ENCODE measurements around the gene SEC31B. TPM values are rescaled to one million over a fixed set of nuclear protein-coding genes. Genes with fewer than 3 reads are reported as not detected.

SEC31B gene
- polyA plus RNA-seq, 1 donor (not counting 4 experiments of a cell fraction or from before 2014, with no cell fraction given): 4.9 TPM

DNA sequence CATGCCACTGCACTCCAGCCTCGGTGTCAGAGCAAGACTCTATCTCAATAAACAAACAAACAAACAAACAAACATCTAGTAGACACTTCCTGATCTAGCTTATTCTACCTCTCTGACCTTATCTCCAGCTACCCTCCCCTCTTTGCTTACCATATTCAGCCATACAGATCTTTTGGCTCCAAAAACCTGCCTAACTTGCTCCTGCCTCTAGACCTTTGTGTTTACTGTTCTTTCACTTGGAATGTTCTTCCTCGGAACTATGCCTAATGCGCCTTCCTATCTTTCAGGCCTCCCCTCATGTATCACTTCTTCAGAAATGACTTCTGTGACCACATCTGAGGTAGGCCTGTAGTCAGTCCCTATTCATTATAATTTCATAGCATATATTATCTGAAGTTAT is 77.1 kb downstream of the SEC31B start:
- Histone ChIP-seq H3K79me2 (ENCODE audit: control insufficient read depth, insufficient read depth, low read length) (no peaks in the 10 kb centered on the region), H3K36me3 (ENCODE audit: control insufficient read depth in 2 of 2, extremely low read depth in 1 of 2, insufficient read depth in 2 of 2, low read length in 2 of 2) (no peaks in the 10 kb centered on the region), H2AFZ (ENCODE audit: control insufficient read depth, low read length) (no peak overlapping the region), H3K27me3 (ENCODE audit: control insufficient read depth, extremely low read depth, insufficient read depth, low read length) (no peaks in the 10 kb centered on the region), H3K9me3 (ENCODE audit: control insufficient read depth, low read depth, low read length) (no peaks in the 10 kb centered on the region), H3K9me1 (ENCODE audit: control insufficient read depth, extremely low read depth, insufficient read depth, low read length) (no peaks in the 10 kb centered on the region), H3K9ac (ENCODE audit: control insufficient read depth, extremely low read depth, insufficient read depth, low read length) (no peak overlapping the region), H3K4me3 (ENCODE audit: control insufficient read depth in 2 of 3, extremely low read depth in 1 of 3, insufficient read depth in 2 of 3, low read depth in 1 of 3, low read length in 3 of 3) (no peak overlapping the region), H4K20me1 (ENCODE audit: control insufficient read depth, extremely low read depth, insufficient read depth, low read length) (no peaks in the 10 kb centered on the region), H3K27ac (ENCODE audit: control insufficient read depth, insufficient read depth, low read length) (no peak overlapping the region), H3K4me1 (ENCODE audit: control insufficient read depth, extremely low read depth, insufficient read depth, low read length) (no peaks in the 10 kb centered on the region), H3K4me2 (ENCODE audit: control insufficient read depth, extremely low read depth, insufficient read depth, low read depth, low read length) (no peak overlapping the region)
- no peak for TF ChIP-seq EZH2 (IDR thresholded peaks at IDR 0.05; ENCODE audit: low read length)
- TF ChIP-seq, protein P1, sequence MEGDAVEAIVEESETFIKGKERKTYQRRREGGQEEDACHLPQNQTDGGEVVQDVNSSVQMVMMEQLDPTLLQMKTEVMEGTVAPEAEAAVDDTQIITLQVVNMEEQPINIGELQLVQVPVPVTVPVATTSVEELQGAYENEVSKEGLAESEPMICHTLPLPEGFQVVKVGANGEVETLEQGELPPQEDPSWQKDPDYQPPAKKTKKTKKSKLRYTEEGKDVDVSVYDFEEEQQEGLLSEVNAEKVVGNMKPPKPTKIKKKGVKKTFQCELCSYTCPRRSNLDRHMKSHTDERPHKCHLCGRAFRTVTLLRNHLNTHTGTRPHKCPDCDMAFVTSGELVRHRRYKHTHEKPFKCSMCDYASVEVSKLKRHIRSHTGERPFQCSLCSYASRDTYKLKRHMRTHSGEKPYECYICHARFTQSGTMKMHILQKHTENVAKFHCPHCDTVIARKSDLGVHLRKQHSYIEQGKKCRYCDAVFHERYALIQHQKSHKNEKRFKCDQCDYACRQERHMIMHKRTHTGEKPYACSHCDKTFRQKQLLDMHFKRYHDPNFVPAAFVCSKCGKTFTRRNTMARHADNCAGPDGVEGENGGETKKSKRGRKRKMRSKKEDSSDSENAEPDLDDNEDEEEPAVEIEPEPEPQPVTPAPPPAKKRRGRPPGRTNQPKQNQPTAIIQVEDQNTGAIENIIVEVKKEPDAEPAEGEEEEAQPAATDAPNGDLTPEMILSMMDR (optimal IDR thresholded peaks at IDR 0.05 in 1 of 3, IDR thresholded peaks at IDR 0.05 in 1 of 3, conservative IDR thresholded peaks at IDR 0.05 in 1 of 3; ENCODE audit: extremely low read depth in 1 of 3, insufficient read depth in 2 of 3, low read length in 3 of 3): no peak
- no peak for FAIRE-seq
- no peak for DNase-seq (ENCODE audit: low read depth, low spot score)
- dilution Hi-C loops (cut with MboI; ENCODE audit: extremely low pct_ligation_motif_present, low sequenced_read_pairs): loop anchor here (25.0 kb wide), 1 partner anchor 105 kb away; the partner anchor contains the start of genes PKD2L1 and SCD

DNA sequence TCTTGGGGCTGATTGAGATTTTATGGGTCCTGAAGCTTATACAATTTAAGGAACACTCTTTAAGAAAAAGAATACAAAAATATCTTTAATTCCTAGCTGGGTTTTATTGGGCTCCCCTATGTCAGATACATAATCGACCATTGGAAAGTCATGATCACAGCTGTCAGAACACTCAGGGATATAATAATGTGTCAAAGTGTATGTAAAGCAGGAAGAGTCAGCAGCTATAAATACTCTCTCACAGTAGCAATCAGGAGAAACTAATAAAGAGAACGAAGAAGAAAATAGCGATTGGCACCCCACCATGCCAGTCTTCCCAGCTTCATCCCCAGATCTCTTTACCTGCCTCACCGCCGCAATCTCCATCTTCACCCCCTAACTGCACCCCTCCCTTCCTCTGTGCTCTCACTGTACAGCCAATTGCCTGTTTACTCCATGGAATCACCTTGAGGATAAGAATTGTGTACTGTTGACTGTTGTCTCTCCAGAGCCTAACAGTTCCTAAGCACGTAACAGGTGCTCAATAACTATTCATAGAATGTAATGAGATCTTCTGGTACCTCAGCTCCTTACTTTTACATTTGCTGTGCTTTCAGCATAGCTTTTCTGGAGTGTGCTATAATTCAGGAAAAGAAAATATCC is 80.9 kb downstream of the SEC31B start:
- no peaks in the 10 kb centered on the region for H3K36me3 ChIP-seq (ENCODE audit: control insufficient read depth in 2 of 2, extremely low read depth in 1 of 2, insufficient read depth in 2 of 2, low read length in 2 of 2)
- no peak overlapping the region for H2AFZ ChIP-seq (ENCODE audit: control insufficient read depth, low read length)
- TF ChIP-seq, protein P1 (optimal IDR thresholded peaks at IDR 0.05 in 1 of 3, IDR thresholded peaks at IDR 0.05 in 1 of 3, conservative IDR thresholded peaks at IDR 0.05 in 1 of 3; ENCODE audit: extremely low read depth in 1 of 3, insufficient read depth in 2 of 3, low read length in 3 of 3): no peak
- TF ChIP-seq EZH2 (IDR thresholded peaks at IDR 0.05; ENCODE audit: low read length): no peak
- H3K4me2 ChIP-seq (ENCODE audit: control insufficient read depth, extremely low read depth, insufficient read depth, low read depth, low read length): no peak overlapping the region
- H3K79me2 ChIP-seq (ENCODE audit: control insufficient read depth, insufficient read depth, low read length): no peaks in the 10 kb centered on the region
- H3K9me3 ChIP-seq (ENCODE audit: control insufficient read depth, low read depth, low read length): no peaks in the 10 kb centered on the region
- no peaks in the 10 kb centered on the region for H3K4me1 ChIP-seq (ENCODE audit: control insufficient read depth, extremely low read depth, insufficient read depth, low read length)
- no peak overlapping the region for H3K9ac ChIP-seq (ENCODE audit: control insufficient read depth, extremely low read depth, insufficient read depth, low read length)
- H3K27ac ChIP-seq (ENCODE audit: control insufficient read depth, insufficient read depth, low read length): no peak overlapping the region
- DNase-seq (ENCODE audit: low read depth, low spot score) (no peak), FAIRE-seq (no peak)
- H4K20me1 ChIP-seq (ENCODE audit: control insufficient read depth, extremely low read depth, insufficient read depth, low read length): no peaks in the 10 kb centered on the region
- no peak overlapping the region for H3K4me3 ChIP-seq (ENCODE audit: control insufficient read depth in 2 of 3, extremely low read depth in 1 of 3, insufficient read depth in 2 of 3, low read depth in 1 of 3, low read length in 3 of 3)
- no peaks in the 10 kb centered on the region for H3K27me3 ChIP-seq (ENCODE audit: control insufficient read depth, extremely low read depth, insufficient read depth, low read length)
- dilution Hi-C loops (cut with MboI; ENCODE audit: extremely low pct_ligation_motif_present, low sequenced_read_pairs): loop anchor here (25.0 kb wide), 1 partner anchor 101 kb away; the partner anchor contains the start of genes PKD2L1 and SCD
- H3K9me1 ChIP-seq (ENCODE audit: control insufficient read depth, extremely low read depth, insufficient read depth, low read length): no peaks in the 10 kb centered on the region

Other genes starting within 250 kb of the SEC31B start
- gene BLOC1S2, start 233.2 kb downstream of the SEC31B start, polyA plus RNA-seq: 44.4 to 74.1 TPM (median 48.4 TPM) in 3 replicates
- gene PKD2L1, start 189.6 kb downstream of the SEC31B start, polyA plus RNA-seq: not detected in 3 replicates
- 900 to 1,358 TPM (median 1,275 TPM) in 3 replicates for gene SCD, start 172.6 kb downstream of the SEC31B start, polyA plus RNA-seq
- gene WNT8B, start 56.9 kb downstream of the SEC31B start, polyA plus RNA-seq: not detected in 3 replicates
- 178 to 184 TPM (median 178 TPM) in 3 replicates for gene NDUFB8, start 10.0 kb upstream of the SEC31B start, polyA plus RNA-seq
- gene HIF1AN, start 16.1 kb upstream of the SEC31B start, polyA plus RNA-seq: 12.3 to 16.8 TPM (median 13.9 TPM) in 3 replicates
- not detected in 3 replicates for gene PAX2, start 225.7 kb upstream of the SEC31B start, polyA plus RNA-seq